ENCODE results near the gene PTTG2.
"Not testable (repeated sequence)": the region's sequence is repeated elsewhere in the genome, so short reads cannot be mapped to it uniquely, and the experiment has no call there.

Gene PTTG2

GRCh38 chr4:37960098-37960497 lies at the start of gene PTTG2:
Gene PTTG2, plus strand, starts transcription at chr4:37960398. Its CDS starts 37 bp downstream, at chr4:37960435.
- no peak for DNase-seq (ENCODE audit: low spot score)

- no peak for DNase-seq (ENCODE audit: low spot score)
Measured at GRCh38 chr4:37914539-37914938, 45.7 kb upstream of the PTTG2 start.

GRCh38 chr4:37917388-37917787 lies 42.8 kb upstream of the PTTG2 start:
- DNase-seq (ENCODE audit: low spot score), result no peak

DNA sequence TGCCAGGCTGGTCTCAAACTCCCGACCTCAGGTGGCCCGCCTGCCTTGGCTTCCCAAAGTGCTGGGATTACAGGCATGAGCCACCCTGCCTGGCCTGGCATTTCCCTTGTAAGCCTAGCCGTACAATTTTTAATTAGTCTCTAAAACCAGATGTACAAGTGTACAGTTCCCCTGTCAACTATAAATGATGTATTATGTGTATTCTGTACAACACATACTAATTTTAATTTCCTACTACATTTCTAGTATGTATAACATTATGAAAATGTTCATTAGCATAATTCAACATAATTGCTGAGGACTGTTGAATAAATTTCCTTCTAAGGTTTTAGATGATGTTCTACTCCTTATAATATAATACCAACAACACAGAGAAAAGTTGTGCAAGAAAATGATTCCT lies 41.5 kb upstream of the PTTG2 start:
- DNase-seq (ENCODE audit: low spot score), result no peak

GRCh38 chr4:37922328-37922727 lies 37.9 kb upstream of the PTTG2 start:
- DNase-seq (ENCODE audit: low spot score), result no peak

DNA sequence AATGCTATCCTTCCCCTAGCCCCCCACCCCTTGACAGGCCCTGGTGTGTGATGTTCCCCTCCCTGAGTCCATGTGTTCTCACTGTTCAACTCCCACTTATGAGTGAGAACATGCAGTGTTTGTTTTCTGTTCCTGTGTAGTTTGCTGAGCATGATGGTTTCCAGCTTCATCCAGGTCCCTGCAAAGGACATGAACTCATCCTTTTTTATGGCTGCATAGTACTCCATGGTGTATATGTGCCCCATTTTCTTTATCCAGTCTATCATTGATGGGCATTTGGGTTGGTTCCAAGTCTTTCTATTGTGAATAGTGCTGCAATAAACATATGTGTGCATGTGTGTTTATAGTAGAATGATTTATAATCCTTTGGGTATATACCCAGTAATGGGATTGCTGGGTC lies 37.1 kb upstream of the PTTG2 start:
- DNase-seq (ENCODE audit: low spot score), result not testable (repeated sequence)

GRCh38 chr4:37924946-37925345 lies 35.3 kb upstream of the PTTG2 start:
- no peak for DNase-seq (ENCODE audit: low spot score)

DNA sequence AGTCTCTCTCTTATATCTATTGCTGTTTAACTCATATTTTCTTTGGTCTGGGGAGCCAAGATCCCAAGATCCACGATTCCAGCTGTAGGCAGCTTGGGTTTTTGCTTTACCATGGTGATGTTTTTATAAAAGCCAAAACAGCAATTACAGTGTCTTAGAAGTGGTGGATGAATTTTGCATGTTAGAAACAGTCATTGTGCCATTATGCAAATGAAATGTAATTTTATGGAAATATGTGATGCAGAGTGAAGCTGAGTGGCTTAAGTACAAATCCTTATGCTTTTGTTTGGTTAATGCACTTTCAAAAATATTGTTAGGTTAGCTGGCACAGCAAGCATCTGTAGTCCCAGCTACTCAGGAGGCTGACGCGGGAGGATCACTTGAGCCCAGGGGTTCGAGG lies 32.8 kb upstream of the PTTG2 start:
- DNase-seq (ENCODE audit: low spot score), result no peak

- DNase-seq (ENCODE audit: low spot score), result no peak
Measured at GRCh38 chr4:37928426-37929416, 31.5 kb upstream of the PTTG2 start.

GRCh38 chr4:37934096-37934495 lies 26.1 kb upstream of the PTTG2 start:
- DNase-seq (ENCODE audit: low spot score), result no peak

DNA sequence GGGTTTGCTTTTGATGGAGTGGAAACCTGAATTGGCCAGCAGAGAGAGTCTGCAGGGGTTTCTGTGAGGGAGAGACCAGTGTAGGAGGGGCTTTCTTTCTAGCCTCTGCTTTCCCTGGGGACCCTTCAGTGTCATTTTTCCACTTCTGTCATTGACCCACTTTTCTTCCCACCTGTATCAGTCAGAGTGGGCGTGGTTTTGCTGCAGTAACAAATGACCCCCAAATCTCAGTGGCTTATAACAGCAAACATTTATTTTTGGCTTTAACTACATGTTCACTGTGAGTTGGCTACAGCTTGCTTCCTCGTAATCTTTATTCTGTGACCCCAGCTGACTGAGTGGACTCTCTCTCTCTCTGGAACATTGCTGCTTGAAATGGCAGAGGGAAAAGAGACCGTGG lies 25.6 kb upstream of the PTTG2 start:
- no peak for DNase-seq (ENCODE audit: low spot score)

- no peak for DNase-seq (ENCODE audit: low spot score)
Measured at GRCh38 chr4:37935026-37935425, 25.2 kb upstream of the PTTG2 start.

DNA sequence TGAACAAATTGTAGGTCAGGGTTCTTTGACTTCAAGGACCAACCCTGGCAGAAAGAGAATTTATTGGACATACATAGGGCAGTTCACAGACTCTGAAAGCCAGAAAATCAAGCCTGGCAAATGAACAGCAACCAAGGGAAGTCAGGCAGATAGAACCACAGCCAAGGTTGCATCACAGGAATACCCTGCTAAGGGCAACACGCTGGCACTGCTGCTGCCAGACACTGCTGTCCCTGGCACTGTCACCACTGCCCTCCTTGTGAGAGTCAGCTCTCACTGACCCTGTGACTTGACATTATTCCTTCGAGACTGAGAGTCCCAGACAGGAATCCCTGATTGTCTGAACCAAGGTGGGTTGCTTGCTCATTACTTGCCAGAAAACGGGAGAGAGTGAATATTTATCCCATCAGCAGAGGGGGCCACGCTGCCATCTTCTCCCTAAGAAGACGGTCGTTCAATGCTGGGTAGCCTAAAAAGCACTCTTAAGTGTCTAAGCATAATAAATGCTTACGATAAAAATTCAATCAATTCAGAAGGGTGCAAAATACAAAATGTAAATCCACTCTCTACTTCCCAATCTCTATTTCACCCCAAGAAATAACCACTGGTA lies 23.2 kb upstream of the PTTG2 start:
- DNase-seq (ENCODE audit: low spot score), result no peak

- DNase-seq (ENCODE audit: low spot score), result no peak
Measured at GRCh38 chr4:37938208-37938607, 22.0 kb upstream of the PTTG2 start.

DNA sequence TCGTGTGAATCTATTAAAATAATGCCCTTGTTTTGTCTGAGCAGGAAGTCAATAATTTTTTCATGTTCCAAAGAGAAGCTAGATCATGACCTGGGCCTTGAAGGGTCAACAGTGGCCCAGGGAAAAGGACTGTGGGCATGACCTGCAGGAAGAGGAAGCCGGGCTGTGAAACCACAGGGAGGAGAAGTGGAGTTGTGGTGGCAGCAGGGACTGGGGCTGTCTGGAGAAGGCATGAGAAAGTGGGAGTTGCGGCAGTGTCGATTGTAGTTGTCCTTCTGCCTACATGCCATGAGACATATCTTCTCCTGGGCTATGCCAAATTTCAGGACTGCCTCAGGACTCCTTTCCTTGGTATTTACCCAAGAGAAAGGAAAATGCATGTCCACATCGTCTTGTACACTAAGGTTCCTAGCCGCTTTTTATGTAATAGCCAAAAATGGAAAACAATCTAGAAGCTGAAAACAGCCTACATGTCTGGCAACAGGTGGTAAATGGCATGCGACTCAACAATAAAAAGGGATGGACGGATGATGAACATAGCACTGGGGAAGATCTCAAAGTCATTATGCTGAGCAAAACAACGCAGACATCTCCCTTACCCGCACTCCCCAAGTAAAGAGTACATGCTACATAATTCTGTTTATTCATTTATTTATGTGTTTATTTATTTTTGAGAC lies 13.6 kb upstream of the PTTG2 start:
- no peak for DNase-seq (ENCODE audit: low spot score)

- DNase-seq (ENCODE audit: low spot score), result no peak
Measured at GRCh38 chr4:37948542-37948941, 11.7 kb upstream of the PTTG2 start.

DNA sequence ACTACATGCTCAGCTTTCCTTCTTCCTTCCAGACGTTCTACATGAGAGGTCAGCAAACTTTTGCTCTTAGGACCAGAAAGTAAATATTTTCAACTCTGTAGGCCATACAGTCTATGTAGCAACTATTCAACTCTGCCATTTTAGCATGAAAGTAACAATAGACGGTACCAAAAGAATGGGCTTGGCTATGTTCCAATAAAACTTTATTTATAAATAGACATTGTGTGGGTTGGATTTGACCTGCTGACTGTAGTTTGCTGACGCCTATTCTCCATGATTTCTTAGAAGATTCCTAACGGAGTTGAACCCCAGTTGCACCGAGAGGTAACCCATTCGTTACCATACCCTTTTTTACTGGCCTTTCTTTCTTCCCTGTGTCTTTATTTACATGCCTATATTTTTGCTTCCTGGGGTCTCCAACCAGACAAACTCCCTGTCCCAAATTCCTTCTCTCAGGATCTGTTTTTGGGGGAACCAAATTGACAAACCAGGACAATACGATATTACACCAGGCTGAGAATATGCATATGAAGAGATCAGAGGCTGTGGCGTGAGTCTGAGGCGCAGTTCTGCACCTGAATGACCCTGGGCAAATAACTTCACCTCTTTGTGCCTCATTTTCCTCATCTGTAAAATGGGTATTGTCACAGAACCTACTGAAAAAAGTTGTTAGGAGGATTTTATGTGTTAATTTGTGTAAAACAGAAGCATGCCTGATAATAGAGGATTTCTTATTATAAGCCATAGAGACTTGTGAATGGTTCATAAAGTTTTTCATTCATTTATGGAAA lies 10.4 kb upstream of the PTTG2 start:
- no peak for DNase-seq (ENCODE audit: low spot score)

- DNase-seq (ENCODE audit: low spot score), result no peak
Measured at GRCh38 chr4:37951461-37952352, 8.5 kb upstream of the PTTG2 start.

GRCh38 chr4:37953156-37953555 lies 7.0 kb upstream of the PTTG2 start:
- DNase-seq (ENCODE audit: low spot score), result no peak

DNA sequence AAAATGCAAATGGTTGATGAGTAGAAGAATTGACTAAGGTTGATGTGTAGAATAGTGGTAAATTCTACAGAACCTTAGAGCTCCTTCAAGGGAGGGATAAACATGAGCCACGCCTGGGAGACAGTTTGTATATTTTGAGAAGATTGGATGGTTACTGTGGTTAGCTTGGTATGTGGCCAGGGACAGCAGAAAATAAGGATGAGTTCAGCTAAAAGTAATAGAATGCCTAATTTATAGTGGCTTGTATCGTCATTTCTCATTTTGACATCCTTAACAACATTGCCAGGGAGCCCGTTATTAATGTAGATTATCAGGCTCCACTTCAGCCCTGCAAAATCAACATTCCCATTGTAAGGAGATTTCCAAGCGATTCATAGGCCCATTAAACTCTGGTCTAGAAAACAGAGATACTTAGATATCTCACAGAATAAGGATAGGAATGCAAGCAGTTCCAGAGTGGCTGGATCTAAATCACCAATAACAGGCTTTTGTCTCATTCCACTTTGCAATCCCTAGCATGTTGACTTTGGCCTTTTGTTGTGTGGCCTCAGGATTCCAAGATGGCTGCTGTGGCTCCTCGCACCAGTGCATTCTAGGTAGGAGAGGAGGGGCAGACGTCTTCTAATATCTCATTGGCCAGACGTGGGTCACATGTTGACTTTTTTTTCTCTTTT lies 6.4 kb upstream of the PTTG2 start:
- DNase-seq (ENCODE audit: low spot score), result no peak
